Epithelial cell of esophagus (primary cell): Measurements from ENCODE around the gene TIAM2.
"Not testable (repeated sequence)": the region's sequence is repeated elsewhere in the genome, so short reads cannot be mapped to it uniquely, and the experiment has no call there.

Experiments
- DNase-seq: peaks from one replicate; pipeline ENCODE4 v3.0.0; 2010; ENCODE audit warnings: low read depth
- H3K4me3 ChIP-seq: 2 replicates; pipeline ENCODE4 v1.5.1; 2011; ENCODE audit warnings: mild to moderate bottlenecking, low read length, control low read depth
- TF ChIP-seq, protein P1 (sequence below): IDR thresholded peaks from 2 replicates; pipeline ENCODE4 v1.5.1; 2011; ENCODE audit warnings: low read depth, mild to moderate bottlenecking, low read length, control low read depth, inconsistent platforms; ENCODE audit not compliant: insufficient read depth; ENCODE audit errors: missing control alignments

TIAM2 gene

GRCh38 chr6:155171747-155172449, 176.8 kb downstream of the TIAM2 start:
- no peak for DNase-seq
- no peak overlapping the region for H3K4me3 ChIP-seq
- TF ChIP-seq, protein P1, sequence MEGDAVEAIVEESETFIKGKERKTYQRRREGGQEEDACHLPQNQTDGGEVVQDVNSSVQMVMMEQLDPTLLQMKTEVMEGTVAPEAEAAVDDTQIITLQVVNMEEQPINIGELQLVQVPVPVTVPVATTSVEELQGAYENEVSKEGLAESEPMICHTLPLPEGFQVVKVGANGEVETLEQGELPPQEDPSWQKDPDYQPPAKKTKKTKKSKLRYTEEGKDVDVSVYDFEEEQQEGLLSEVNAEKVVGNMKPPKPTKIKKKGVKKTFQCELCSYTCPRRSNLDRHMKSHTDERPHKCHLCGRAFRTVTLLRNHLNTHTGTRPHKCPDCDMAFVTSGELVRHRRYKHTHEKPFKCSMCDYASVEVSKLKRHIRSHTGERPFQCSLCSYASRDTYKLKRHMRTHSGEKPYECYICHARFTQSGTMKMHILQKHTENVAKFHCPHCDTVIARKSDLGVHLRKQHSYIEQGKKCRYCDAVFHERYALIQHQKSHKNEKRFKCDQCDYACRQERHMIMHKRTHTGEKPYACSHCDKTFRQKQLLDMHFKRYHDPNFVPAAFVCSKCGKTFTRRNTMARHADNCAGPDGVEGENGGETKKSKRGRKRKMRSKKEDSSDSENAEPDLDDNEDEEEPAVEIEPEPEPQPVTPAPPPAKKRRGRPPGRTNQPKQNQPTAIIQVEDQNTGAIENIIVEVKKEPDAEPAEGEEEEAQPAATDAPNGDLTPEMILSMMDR: no peak

- TF ChIP-seq, protein P1: no peak
- H3K4me3 ChIP-seq: no peak overlapping the region
- DNase-seq: no peak
Observed at GRCh38 chr6:155173488-155173887, 178.4 kb downstream of the TIAM2 start.

DNA sequence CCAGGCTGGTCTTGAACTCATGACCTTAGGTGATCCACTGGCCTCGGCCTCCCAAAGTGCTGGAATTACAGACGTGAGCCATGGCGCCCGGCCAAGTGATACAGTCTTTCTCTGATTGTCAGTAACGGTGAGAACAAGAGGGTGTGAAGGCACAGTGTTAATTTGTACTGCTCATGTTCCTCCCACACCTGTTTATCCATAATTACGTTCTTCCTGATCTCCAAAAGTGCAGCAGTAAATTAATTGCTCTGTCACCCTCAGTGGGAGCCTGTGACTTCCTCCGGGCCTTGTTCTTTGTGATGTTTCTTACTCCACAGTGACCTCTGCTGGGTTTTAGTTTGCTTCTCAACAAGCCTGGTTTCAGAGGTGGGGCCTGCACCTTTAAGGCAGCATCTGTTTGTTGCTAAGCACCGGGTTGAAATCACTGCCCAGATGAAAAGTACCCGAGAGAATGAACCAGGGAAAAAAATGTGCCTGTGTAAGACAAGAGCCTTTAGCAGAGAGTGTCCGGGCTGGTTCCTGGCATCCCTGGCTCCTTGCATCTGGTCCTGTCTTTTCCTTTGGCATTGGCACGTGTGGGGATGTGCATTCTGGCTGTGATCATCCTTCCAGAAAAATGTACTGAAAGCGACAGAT, 179.6 kb downstream of the TIAM2 start:
- H3K4me3 ChIP-seq: no peak overlapping the region
- peak; percentile 86 for DNase-seq
- TF ChIP-seq, protein P1: peak; percentile 72

- TF ChIP-seq, protein P1: peak; percentile 67
- peak; percentile 71 for DNase-seq
- no peak overlapping the region for H3K4me3 ChIP-seq
Observed at GRCh38 chr6:155177363-155177961, 182.3 kb downstream of the TIAM2 start.

GRCh38 chr6:155181498-155181897, 186.4 kb downstream of the TIAM2 start:
- H3K4me3 ChIP-seq: no peak overlapping the region
- TF ChIP-seq, protein P1: no peak
- DNase-seq: no peak

DNA sequence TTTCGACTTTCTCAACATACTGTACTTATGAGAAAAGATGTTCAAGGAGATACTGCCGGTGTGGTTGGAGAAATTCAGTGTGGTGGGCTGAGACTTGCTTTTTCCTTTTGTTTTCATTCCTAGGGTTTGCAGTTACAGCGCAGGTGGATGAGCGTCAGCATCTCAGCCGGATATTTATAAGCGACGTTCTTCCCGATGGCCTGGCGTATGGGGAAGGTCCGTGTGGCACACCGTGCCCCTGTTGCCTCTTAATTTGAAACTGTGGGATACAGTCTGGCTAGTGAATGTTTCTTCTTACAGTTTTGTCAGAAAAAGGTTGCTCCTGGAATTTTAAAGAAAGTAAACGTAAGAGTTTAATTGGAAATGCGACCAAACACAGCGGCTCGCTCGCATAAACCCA, 187.0 kb downstream of the TIAM2 start:
- TF ChIP-seq, protein P1: no peak
- no peak overlapping the region for H3K4me3 ChIP-seq
- no peak for DNase-seq

DNA sequence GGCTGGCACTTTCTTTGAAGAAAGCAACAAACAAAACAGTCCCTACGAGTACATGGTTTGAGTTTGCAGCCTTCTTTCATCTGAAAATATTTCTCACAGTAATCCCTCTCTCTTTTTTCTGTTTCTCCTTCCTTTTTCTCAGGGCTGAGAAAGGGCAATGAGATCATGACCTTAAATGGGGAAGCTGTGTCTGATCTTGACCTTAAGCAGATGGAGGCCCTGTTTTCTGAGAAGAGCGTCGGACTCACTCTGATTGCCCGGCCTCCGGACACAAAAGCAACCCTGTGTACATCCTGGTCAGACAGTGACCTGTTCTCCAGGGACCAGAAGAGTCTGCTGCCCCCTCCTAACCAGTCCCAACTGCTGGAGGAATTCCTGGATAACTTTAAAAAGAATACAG, 188.0 kb downstream of the TIAM2 start:
- no peak overlapping the region for H3K4me3 ChIP-seq
- no peak for DNase-seq
- TF ChIP-seq, protein P1: no peak

DNA sequence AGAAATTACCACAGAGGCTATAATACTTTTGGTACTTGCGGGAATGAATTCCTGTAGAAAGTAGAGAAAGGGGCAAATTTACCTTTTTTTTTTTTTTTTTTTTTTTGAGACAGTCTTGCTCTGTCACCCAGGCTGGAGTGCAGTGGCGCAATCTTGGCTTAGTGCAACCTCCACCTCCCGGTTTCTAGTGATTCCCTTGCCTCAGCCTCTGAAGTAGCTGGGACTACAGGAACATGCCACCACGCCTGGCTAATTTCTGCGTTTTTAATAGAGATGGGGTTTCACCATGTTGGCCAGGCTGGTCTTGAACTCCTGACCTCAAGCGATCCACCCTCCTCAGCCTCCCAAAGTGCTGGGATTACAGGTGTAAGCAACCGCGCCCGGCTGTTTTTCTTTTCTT, 189.9 kb downstream of the TIAM2 start:
- not testable (repeated sequence) for H3K4me3 ChIP-seq

More for the DNA sequence above, 189.9 kb downstream of the TIAM2 start:
- DNase-seq: not testable (repeated sequence)
